Type B pancreatic cell (in vitro differentiated cells): ENCODE results near the gene RYR2. TPM values are rescaled to one million over a fixed set of nuclear protein-coding genes. Genes with fewer than 3 reads are reported as not detected.

Source experiments
- DNase-seq: peaks from one replicate; pipeline ENCODE4 v3.0.0; 2021; ENCODE audit warnings: mixed read lengths; ENCODE audit not compliant: unreplicated experiment; ENCODE audit errors: extremely low spot score
- H3K27ac Mint-ChIP-seq: 2 replicates; pipeline ENCODE4 v1.8.0; 2021; ENCODE audit warnings: mild to moderate bottlenecking, mixed read lengths
- H3K27me3 Mint-ChIP-seq: 2 replicates; pipeline ENCODE4 v1.8.0; 2021; ENCODE audit warnings: mixed read lengths
- H3K36me3 Mint-ChIP-seq: 2 replicates; pipeline ENCODE4 v1.8.0; 2021; ENCODE audit warnings: mixed read lengths
- H3K4me1 Mint-ChIP-seq: one replicate; pipeline ENCODE4 v1.8.0; 2021; ENCODE audit warnings: mixed read lengths; ENCODE audit not compliant: unreplicated experiment
- H3K4me3 Mint-ChIP-seq: 2 replicates; pipeline ENCODE4 v1.8.0; 2021; ENCODE audit warnings: mild to moderate bottlenecking, mixed read lengths
- H3K9me3 Mint-ChIP-seq: 2 replicates; pipeline ENCODE4 v1.8.0; 2021; ENCODE audit warnings: mixed read lengths
- CTCF ChIP-seq: fragments of 200-600 bp; sonication (generic); conservative IDR thresholded peaks from 2 replicates; pipeline ENCODE4 v1.5.0; 2021; ENCODE audit warnings: antibody characterized with exemption, mild to moderate bottlenecking
- total RNA-seq: library from RNA; stranded (reverse); gene quantifications from 2 replicates; pipeline ENCODE4 v1.2.1, GENCODE V29; 2021; ENCODE audit warnings: low replicate concordance

Gene RYR2
- total RNA-seq, 1 donor from 2014 or later: 0.58 TPM

GRCh38 chr1:237237721-237238120 is 195.7 kb downstream of the RYR2 start:
- H3K9me3 Mint-ChIP-seq: no peaks in the 10 kb centered on the region
- H3K36me3 Mint-ChIP-seq: no peaks in the 10 kb centered on the region
- H3K4me3 Mint-ChIP-seq: no peak overlapping the region
- no peak for TF ChIP-seq CTCF
- no peak overlapping the region for H3K27ac Mint-ChIP-seq
- no peak for DNase-seq
- peaks cover 2% of the 10 kb centered on the region for H3K27me3 Mint-ChIP-seq
- H3K4me1 Mint-ChIP-seq: no peaks in the 10 kb centered on the region

- Mint-ChIP-seq H3K4me3 (no peak overlapping the region), H3K36me3 (no peaks in the 10 kb centered on the region), H3K27me3 (peaks cover under 1% of the 10 kb centered on the region), H3K9me3 (no peaks in the 10 kb centered on the region), H3K4me1 (no peaks in the 10 kb centered on the region), H3K27ac (no peak overlapping the region)
- no peak for DNase-seq
- no peak for TF ChIP-seq CTCF
Measured at GRCh38 chr1:237239248-237239647, 197.3 kb downstream of the RYR2 start.

- H3K4me3 Mint-ChIP-seq: no peak overlapping the region
- DNase-seq: no peak
- no peak for TF ChIP-seq CTCF
- no peaks in the 10 kb centered on the region for H3K4me1 Mint-ChIP-seq
- no peak overlapping the region for H3K27ac Mint-ChIP-seq
- H3K9me3 Mint-ChIP-seq: no peaks in the 10 kb centered on the region
- no peaks in the 10 kb centered on the region for H3K27me3 Mint-ChIP-seq
- no peaks in the 10 kb centered on the region for H3K36me3 Mint-ChIP-seq
Measured at GRCh38 chr1:237241038-237241437, 199.1 kb downstream of the RYR2 start.

- no peak overlapping the region for H3K4me3 Mint-ChIP-seq
- no peak for TF ChIP-seq CTCF
- no peak for DNase-seq
- no peaks in the 10 kb centered on the region for H3K4me1 Mint-ChIP-seq
- H3K9me3 Mint-ChIP-seq: no peaks in the 10 kb centered on the region
- no peak overlapping the region for H3K27ac Mint-ChIP-seq
- no peaks in the 10 kb centered on the region for H3K36me3 Mint-ChIP-seq
- no peaks in the 10 kb centered on the region for H3K27me3 Mint-ChIP-seq
Measured at GRCh38 chr1:237244778-237245177, 202.8 kb downstream of the RYR2 start.

GRCh38 chr1:237247442-237247841 is 205.5 kb downstream of the RYR2 start:
- Mint-ChIP-seq H3K36me3 (no peaks in the 10 kb centered on the region), H3K4me1 (no peaks in the 10 kb centered on the region), H3K9me3 (no peaks in the 10 kb centered on the region), H3K27me3 (no peaks in the 10 kb centered on the region), H3K4me3 (no peak overlapping the region), H3K27ac (no peak overlapping the region)
- DNase-seq: no peak
- no peak for TF ChIP-seq CTCF

- Mint-ChIP-seq H3K27me3 (no peaks in the 10 kb centered on the region), H3K9me3 (no peaks in the 10 kb centered on the region), H3K36me3 (no peaks in the 10 kb centered on the region), H3K4me1 (no peaks in the 10 kb centered on the region), H3K4me3 (no peak overlapping the region), H3K27ac (no peak overlapping the region)
- DNase-seq: no peak
- no peak for TF ChIP-seq CTCF
Measured at GRCh38 chr1:237249120-237249519, 207.1 kb downstream of the RYR2 start.
